NCI-H2196 treated with DMSO at 0.1 percent for 48 hours (cell line): ENCODE measurements around the gene RUNX1.

Experiments used
- DNase-seq: peaks from one replicate; lab custom pipeline; 2025; ENCODE audit not compliant: unreplicated experiment; lab: John Stamatoyannopoulos, UW

RUNX1 gene

DNA sequence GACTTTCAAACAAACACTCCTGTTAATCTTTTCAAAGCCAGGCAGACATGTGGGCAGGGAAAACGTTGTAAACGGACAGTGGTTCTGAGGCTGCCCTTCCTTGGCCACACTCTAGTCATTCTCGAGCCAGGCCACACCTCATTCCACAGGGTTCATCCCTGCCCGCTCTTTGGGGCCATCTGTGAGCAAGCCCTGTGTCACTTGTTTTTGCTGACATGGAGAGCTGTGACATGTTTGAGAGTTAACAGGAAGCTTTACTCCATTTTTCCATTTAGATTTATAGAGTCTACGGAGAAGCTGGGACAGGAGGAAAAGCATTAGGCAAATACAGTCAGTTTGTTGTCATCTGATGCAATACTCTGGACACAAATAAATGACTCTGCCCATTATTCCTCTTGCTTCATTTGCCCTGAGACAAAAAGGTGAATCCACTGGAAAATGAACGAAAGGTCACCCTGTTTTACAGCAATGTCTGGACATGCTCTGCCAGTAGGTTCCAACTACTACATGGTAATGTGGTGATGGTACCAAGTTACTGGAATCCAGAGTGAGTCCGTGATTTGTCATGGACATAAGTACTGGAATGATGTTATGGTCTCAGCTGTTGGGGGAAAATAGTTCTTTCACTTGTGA lies 253.4 kb downstream of the RUNX1 start:
- peak; percentile 29 for DNase-seq

DNA sequence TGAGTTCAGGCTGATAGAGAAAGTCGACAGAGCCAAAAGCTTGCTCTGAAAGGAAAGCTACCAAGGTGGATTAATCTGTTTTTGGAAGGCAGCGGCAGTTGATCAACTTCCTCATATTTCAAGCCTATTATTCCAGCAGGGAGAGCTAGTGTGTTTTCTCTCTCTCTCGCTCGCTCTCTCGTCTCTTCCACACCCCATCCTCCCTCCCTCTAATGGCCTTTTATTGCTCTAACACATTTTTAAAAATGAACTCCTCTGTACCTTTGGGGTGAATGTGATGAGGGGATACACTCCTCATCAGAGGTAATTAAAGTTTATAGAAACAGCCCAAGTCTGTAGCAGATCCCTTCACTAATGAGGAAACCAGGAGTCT lies 253.9 kb downstream of the RUNX1 start:
- peak; percentile 29 for DNase-seq

GRCh38 chr21:34794686-34795085 lies 254.4 kb downstream of the RUNX1 start:
- no peak for DNase-seq

- no peak for DNase-seq
These were observed 255.6 kb downstream of the RUNX1 start for GRCh38 chr21:34793471-34793870.

DNA sequence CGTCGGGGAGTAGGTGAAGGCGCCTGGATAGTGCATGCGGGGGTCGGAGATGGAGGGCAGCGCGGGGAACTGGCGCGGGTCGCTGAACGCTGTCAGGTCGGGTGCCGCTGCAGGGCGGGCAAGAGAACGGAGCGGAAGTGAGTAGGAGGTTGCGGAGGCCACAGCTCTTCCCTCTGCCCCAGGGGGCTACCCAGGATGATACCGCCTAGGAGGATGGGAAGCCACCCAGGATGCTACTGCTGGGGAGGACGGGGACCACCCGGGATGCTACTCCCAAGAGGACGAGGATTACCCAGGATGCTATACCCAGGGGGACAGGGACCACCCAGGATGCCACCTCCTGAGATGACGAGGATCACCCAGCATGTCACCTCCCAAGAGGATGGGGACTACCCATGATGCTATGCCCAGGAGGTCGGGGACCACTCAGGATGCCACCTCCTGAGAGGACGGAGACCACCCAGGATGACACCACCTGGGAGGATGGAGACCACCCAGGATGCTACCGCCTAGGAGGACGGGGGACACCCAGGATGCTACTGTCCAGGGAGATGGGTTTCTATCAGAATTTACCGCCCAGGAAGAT lies 256.5 kb downstream of the RUNX1 start:
- DNase-seq = peak; percentile 57

DNA sequence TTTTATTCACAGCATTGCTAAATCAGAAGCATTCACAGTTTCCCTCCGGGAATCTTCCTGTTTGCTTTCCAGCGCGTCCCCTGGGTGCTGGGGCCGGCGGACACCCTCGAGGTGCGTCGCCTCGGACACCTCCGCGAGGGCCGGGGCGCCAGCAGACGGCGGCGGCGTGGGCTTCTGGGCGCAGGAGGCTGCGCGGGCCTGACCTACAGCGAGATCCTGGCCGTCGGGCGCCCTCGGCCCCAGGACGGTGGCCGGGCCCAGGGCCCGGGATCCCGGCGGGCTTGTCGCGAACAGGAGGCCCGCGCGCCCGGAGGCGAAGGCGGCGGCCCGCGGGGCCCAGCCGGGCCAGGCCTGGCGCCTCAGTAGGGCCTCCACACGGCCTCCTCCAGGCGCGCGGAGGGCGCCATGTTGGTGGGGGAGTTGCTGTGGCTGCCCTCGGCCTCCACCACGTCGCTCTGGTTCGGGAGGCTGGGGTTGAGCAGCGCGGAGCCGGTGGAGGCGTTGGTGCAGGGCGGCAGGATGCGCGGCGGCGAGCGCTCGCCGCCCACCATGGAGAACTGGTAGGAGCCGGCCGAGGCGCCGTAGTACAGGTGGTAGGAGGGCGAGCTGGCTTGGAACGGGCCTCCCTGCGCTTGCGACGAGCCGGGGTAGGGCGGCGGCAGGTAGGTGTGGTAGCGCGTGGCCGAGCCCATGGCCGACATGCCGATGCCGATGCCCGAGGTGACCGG lies 257.2 kb downstream of the RUNX1 start:
- no peak for DNase-seq

DNA sequence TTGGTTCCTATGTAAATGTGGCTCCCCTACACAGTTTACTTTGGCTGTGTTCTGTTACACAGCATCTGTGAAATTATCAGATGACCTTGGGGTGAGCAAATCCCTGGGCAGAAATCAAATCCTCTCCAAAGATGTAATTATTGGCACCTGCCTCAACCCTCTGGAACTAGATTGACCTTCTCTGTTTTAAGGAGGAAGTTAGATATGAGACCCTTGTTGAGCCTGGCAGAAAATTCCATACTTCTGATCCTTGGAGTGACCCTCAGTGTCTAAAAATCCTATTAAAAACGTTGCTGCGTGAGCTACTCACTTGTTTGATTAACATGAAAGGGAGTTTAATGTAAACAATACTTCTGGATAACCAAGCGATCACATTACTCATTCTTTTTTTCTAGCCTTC lies 258.3 kb downstream of the RUNX1 start:
- no peak for DNase-seq

- DNase-seq = no peak
These were observed 258.8 kb downstream of the RUNX1 start for GRCh38 chr21:34790341-34790740.

GRCh38 chr21:34788879-34789278 lies 260.2 kb downstream of the RUNX1 start:
- DNase-seq = no peak

DNA sequence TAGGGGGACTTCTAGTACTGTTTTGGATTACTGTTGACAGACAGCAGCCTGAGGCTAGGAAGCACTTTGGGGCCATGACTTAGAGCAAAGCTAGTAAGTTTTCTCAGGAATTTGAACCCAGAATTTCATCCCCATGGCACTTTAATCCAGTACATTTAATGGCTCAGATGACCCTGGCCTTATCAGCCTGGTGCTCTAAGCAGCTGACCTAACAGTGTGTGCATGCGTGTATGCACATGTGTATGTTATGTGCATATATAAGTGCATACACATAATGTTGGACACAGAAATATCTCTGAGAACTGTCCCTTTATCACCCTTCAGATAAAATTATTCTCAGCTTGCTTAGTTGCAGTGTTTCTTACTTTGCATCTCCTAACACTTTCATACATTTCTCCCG lies 265.3 kb downstream of the RUNX1 start:
- DNase-seq = no peak

DNA sequence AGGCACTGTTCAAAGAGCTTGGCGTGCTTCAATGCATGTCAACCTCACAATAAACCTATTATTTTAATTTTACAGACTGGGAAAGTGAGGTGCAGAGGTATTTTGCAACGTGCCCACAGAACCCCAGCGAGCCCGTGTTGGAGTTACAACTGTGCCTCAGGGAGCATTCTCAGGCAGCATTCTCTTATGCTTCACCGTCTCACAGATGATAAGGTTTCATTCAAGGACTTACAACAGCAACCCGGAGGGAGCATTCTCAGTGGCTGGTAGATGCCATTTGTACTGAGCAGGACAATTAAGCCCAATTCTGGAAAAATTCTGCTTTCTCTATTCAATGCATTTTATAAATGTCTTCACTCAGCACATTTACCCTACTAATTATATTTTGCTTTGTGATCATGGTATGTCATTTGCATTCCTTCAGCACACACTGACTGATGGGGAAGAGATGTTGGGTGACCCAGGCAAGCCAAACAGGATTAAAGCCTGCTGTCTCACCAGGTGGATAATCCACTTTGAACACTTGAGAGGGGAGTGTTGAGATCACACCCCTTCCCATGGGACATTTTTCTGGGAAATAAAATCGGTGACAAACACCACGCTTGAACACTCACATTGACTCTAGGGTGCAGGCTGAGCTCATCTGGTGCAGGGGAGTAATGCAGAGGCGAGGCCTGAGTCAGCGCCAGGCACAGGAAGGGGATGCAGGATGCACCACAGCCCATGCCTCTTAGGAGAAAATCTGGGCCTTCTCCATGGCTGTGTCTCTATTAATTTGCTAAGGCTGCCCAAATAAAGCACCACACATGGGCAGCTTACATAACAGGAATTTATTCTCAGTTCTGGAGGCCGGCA lies 266.4 kb downstream of the RUNX1 start:
- DNase-seq = no peak

DNA sequence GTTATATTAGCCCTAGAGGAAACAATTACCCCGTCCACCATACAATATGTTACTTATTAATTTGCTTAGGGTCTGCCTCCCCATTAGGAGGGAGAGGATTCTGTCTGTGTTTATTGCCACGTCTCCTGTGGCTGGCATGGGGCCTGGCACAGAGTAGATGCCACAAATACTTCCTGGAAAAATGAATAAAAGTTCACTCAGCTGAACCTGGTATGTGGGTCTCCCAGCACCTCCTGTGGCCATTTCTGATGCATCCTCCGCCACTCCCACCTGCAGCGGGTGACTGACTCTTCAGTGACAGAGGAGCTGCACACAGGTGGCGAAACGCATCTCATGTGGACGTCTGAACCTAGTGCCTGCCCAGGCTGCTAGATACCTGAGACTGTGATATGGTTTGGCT lies 267.6 kb downstream of the RUNX1 start:
- DNase-seq = no peak

GRCh38 chr21:34779860-34780259 lies 269.2 kb downstream of the RUNX1 start:
- no peak for DNase-seq

- DNase-seq = no peak
These were observed 273.3 kb downstream of the RUNX1 start for GRCh38 chr21:34775793-34776192.

GRCh38 chr21:34774750-34775149 lies 274.4 kb downstream of the RUNX1 start:
- no peak for DNase-seq

DNA sequence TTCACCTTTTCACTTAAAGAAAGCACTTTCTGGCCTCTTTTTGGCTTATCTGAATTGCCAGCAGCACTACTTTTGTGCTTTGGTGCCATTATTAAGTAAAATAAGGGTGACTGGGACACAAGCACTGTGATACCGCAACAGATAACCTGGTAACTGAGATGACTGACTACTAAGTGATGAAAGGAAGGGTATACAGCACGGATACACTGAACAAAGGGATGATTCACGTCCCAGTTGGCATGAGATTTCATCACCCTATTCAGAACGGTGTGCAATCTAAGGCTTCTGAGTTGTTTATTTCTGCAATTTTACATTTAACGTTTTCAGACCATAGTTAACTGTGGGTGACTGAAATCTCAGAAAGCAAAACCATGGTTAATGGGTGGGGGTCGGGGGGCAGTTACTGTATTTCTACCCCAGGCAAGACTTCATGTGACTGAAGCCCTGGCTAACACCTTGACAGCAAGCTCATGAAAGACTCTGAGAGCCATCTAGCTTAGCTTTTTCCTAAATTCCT lies 277.5 kb downstream of the RUNX1 start:
- no peak for DNase-seq

DNA sequence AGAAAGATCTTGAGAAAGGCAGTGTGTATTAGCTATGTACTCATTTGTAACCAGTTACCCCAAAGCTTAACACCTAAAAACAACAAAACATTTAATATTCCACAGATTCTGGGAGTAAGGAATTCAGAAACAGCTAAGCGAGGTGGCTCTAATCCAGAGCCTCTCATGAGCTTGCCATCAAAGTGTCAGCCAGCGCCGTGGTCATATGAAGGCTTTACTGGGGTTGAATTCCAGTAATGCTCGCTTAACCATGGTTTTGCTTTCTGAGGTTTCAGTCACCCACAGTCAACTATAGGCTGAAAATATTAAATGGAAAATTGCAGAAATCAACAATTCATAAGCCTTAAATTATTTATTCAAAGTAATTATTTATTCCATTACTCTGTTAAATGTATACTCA lies 278.5 kb downstream of the RUNX1 start:
- no peak for DNase-seq

DNA sequence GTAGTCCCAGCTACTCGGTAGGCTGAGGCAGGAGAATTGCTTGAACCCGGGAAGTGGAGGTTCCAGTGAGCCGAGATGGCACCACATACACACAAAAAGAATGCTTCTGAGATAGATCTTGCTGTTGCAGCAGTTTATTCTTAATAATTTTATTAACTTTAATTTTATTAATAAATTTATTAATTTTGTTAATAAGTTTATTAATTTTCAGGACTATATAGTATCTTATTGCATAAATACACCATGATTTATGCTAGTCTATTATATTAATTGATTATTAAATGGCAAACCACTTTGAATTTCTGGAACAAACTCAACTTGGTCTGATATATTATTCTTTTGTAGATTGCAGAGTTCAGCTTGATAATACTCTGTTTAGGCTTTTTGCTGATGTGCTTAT lies 280.8 kb downstream of the RUNX1 start:
- no peak for DNase-seq

GRCh38 chr21:34766862-34767261 lies 282.2 kb downstream of the RUNX1 start:
- DNase-seq = no peak

DNA sequence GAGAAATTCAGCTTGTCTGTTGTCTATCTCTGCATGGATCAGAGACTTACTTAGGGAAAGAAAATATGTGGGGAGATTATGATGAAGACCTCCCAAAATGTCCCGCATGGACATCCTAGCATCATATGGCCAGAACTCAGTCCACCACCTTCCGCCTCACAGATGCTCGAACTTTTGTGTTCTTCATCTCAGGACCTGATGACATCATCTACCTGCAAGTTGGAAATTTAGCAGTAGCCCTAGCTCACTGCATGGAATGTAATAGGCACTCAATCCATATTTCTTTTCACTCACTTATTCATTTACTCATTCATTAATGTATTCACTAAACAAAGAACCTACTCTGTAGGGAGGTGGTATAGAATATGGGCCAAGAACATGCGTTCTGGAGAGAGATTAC lies 283.5 kb downstream of the RUNX1 start:
- no peak for DNase-seq

- DNase-seq = no peak
These were observed 284.3 kb downstream of the RUNX1 start for GRCh38 chr21:34764715-34765284.
